Sigmoid colon (tissue), 7 donors: Measurements from ENCODE around the gene PTPRT. TPM values are rescaled to one million over a fixed set of nuclear protein-coding genes. Genes with fewer than 3 reads are reported as not detected.

Source experiments
- DNase-seq: peaks from one replicate; pipeline ENCODE4 v3.0.0-alpha.2; 2019
- H3K27ac ChIP-seq, 4 donors: fragments of 200-600 bp; sonication (generic); one replicate each; pipeline ENCODE4 v1.5.1; 2016 to 2019; ENCODE audit warnings: mild to moderate bottlenecking in 1 of 4
- H3K27me3 ChIP-seq, 3 donors: fragments of 200-600 bp; sonication (generic); one replicate each; pipeline ENCODE4 v1.5.1; 2019; ENCODE audit warnings: mild to moderate bottlenecking in 1 of 3
- H3K36me3 ChIP-seq, 4 donors: fragments of 200-600 bp; sonication (generic); one replicate each; pipeline ENCODE4 v1.5.1; 2016 to 2019
- H3K4me1 ChIP-seq, 4 donors: fragments of 200-600 bp; sonication (generic); one replicate each; pipeline ENCODE4 v1.5.1; 2017 to 2019
- H3K4me3 ChIP-seq, 4 donors: fragments of 200-600 bp; sonication (generic); one replicate each; pipeline ENCODE4 v1.5.1; 2017 to 2019; ENCODE audit warnings: mild to moderate bottlenecking in 2 of 4, moderate library complexity in 1 of 4
- H3K9me3 ChIP-seq, 4 donors: fragments of 200-600 bp in 3 of 4; sonication (generic) in 3 of 4; one replicate each; pipeline versions ENCODE4 v1.5.1 to v1.6.1; 2013 to 2019
- EP300 ChIP-seq, 4 donors: sonication (generic); formaldehyde crosslinking; IDR thresholded peaks; one replicate each; pipeline ENCODE4 v1.6.1; 2017; ENCODE audit warnings: antibody characterized with exemption in 4 of 4
- POLR2A ChIP-seq, 2 donors: fragments of 450-650 bp; IDR thresholded peaks; one replicate each; pipeline ENCODE4 v1.6.1; 2016; ENCODE audit warnings: antibody characterized with exemption in 2 of 2, mild to moderate bottlenecking in 2 of 2, moderate library complexity in 2 of 2
- POLR2AphosphoS5 ChIP-seq, 4 donors: sonication (generic); formaldehyde crosslinking; IDR thresholded peaks; one replicate each; pipeline ENCODE4 v1.6.1; 2017; ENCODE audit warnings: antibody characterized with exemption in 4 of 4
- WGBS, 2 donors: extraction: QIAGEN DNeasy Blood & Tissue Kit; methylation state at CpG; one replicate each; pipeline ENCODE4 v1.1.7; 2013; 5-methylcytosine and 5-hydroxymethylcytosine counted together
- intact Hi-C: fragments of 100-400 bp; cut with DNase I; formaldehyde crosslinking; loops from one replicate; pipeline ENCODE4 v1.15.1; 2023
- polyA plus RNA-seq, 3 donors: library from polyadenylated mRNA; stranded (reverse); fragments of 200-250 nt; gene quantifications; one replicate each; pipeline ENCODE4 v1.2.3, GENCODE V29; 2013
- total RNA-seq, 4 donors: library from RNA; depleted of rRNA; stranded (reverse); fragments of >200 nt; gene quantifications; one replicate each; pipeline ENCODE4 v1.1.0, GENCODE V29; 2016
- TF ChIP-seq, protein P1 (sequence below), 4 experiments: fragments of 450-650 bp in 3 of 4; fragments of 200-600 bp in 1 of 4; IDR thresholded peaks; one replicate each; pipeline ENCODE4 v1.5.1; 2016 to 2019; ENCODE audit warnings: antibody characterized with exemption in 4 of 4, mild to moderate bottlenecking in 3 of 4, moderate library complexity in 2 of 4
- donor health status: healthy with polysubstance abuse.
- donor health status: Bipolar disorder and iron deficiency.
- donor health status: healthy.

Gene PTPRT
- total and polyA plus RNA-seq, 7 donors = under 0.01 to 0.41 (median 0.12) TPM; not detected in 3

DNA sequence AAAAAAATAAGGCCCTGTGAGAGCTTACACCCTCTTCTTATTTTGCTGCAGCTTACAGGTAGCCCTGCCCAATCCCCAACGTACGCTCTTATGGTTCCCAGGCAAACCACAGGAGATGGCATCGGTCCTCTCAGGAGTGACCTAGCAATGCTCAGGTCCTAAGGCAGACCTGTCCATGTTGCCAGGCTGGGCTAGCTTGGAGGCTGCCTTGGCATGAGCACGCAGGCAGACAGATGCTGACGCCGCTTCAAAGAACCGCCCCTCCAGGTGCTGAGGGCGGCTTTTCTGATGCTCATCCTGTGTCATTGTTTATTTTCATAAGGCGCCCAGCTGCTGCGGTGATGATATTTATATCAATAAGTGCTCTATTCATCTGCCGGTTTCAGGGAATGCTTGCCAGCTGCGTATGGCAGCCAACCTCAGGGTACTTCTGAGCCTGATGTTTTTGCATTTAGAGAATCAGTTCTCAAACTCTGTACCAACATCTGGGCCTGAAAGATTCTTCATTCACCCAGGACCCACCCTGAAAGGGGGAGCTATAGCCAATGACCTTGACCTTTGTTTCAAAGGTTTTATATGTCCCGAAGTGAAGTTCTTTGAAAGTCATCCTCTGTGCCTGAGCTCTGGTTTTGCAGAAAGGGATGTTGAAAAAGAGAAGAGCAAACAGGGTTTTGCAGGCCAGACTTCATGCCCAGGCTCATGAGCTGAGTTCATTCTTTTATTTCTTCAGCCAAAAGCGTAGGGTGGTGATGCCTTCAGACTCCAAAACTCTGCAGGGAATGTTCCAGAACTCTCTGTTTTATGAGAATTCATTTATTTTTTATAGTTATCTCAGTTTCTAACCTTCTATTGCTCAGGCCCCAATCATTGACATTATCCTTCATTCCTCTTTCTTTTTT lies 1095.9 kb downstream of the PTPRT start:
- no peaks in the 10 kb centered on the region for H3K9me3 ChIP-seq
- H3K27ac ChIP-seq = no peak overlapping the region
- no peak overlapping the region for H3K4me3 ChIP-seq
- DNase-seq = no peak
- no peaks in the 10 kb centered on the region for H3K4me1 ChIP-seq
- no peaks in the 10 kb centered on the region for H3K27me3 ChIP-seq
- no peaks in the 10 kb centered on the region for H3K36me3 ChIP-seq
- intact Hi-C loops = no loop called here
- WGBS, 2 donors = 73% methylated on average over 14 of the region's 14 CpGs
- TF ChIP-seq EP300 (IDR thresholded peaks at IDR 0.05) (no peak), POLR2AphosphoS5 (IDR thresholded peaks at IDR 0.05) (no peak), POLR2A (IDR thresholded peaks at IDR 0.05) (no peak)
- TF ChIP-seq, protein P1, sequence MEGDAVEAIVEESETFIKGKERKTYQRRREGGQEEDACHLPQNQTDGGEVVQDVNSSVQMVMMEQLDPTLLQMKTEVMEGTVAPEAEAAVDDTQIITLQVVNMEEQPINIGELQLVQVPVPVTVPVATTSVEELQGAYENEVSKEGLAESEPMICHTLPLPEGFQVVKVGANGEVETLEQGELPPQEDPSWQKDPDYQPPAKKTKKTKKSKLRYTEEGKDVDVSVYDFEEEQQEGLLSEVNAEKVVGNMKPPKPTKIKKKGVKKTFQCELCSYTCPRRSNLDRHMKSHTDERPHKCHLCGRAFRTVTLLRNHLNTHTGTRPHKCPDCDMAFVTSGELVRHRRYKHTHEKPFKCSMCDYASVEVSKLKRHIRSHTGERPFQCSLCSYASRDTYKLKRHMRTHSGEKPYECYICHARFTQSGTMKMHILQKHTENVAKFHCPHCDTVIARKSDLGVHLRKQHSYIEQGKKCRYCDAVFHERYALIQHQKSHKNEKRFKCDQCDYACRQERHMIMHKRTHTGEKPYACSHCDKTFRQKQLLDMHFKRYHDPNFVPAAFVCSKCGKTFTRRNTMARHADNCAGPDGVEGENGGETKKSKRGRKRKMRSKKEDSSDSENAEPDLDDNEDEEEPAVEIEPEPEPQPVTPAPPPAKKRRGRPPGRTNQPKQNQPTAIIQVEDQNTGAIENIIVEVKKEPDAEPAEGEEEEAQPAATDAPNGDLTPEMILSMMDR (IDR thresholded peaks at IDR 0.05) = no peak

DNA sequence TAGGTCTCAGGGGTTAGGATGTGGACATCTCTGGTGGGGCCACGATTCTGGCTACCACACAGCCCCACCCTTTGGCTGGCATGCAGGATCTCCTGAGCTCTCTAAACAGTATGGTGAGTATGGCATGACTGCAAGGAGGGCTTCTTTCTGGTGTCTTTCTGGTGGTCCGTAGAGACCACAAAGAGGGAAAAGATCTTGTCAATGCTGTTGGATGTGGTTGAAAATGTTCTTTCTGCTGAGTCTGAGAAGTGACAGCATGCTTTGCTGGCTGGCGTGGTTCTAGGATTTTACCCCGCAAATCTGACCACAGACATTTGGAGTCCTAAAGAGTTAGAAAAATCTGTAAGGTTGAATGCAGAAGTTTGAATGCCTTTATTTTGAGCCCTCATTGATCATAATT lies 1096.7 kb downstream of the PTPRT start:
- H3K4me3 ChIP-seq = no peak overlapping the region
- intact Hi-C loops = no loop called here
- no peak for DNase-seq
- no peak overlapping the region for H3K27ac ChIP-seq
- TF ChIP-seq, protein P1 (IDR thresholded peaks at IDR 0.05) = no peak
- TF ChIP-seq POLR2A (IDR thresholded peaks at IDR 0.05) = no peak
- WGBS, 2 donors = 48 to 56% methylated on average over 4 of the region's 4 CpGs
- no peaks in the 10 kb centered on the region for H3K9me3 ChIP-seq
- H3K4me1 ChIP-seq = no peaks in the 10 kb centered on the region
- H3K36me3 ChIP-seq = no peaks in the 10 kb centered on the region
- H3K27me3 ChIP-seq = no peaks in the 10 kb centered on the region

DNA sequence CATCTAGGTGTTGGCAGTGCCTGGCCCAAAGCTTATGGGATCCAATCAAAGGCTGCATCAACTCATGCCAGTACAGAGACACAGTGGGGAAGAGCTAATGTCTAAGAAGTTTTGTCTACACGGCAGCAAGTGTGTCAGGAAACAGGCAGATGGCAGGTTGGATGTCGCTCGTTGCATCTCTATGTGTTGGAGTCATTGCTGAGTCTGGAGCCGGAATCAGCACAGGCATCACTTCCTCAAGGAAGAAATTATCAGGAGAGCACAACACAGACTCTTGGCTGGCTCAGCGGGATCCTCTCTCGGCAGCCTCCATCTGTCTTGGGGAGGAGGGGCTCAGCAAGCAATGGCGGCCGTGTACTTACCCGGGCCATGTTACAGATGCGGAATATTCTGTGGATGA lies 1104.3 kb downstream of the PTPRT start:
- Histone ChIP-seq H3K4me1 (no peaks in the 10 kb centered on the region), H3K27me3 (no peaks in the 10 kb centered on the region), H3K9me3 (no peaks in the 10 kb centered on the region), H3K36me3 (no peaks in the 10 kb centered on the region), H3K27ac (no peak overlapping the region), H3K4me3 (no peak overlapping the region)
- no peak for DNase-seq
- intact Hi-C loops = no loop called here
- 86 to 89% methylated on average over 10 of the region's 10 CpGs for WGBS, 2 donors
- TF ChIP-seq, protein P1 (IDR thresholded peaks at IDR 0.05) = no peak

DNA sequence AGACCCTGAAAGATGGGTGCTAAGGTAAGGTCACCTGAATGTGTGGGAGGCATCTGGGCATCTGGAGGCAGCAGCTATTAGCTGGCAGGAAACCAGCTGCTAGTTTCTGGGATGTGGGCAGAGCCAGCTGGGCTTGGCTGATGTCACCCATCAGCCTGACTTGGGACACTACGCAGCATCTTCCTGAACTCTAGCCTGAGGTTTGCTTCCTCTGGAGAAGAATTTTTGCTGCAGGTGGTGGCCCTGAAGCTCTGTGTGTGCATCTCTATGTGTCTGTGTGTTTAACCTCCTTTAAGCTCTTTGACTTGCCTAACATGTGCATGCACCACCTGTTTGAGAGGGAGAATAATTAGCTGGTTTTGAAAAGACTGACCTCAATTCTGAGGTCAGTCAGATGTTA lies 1106.4 kb downstream of the PTPRT start:
- no peaks in the 10 kb centered on the region for H3K27me3 ChIP-seq
- H3K27ac ChIP-seq = no peak overlapping the region
- H3K4me3 ChIP-seq = no peak overlapping the region
- H3K4me1 ChIP-seq = no peaks in the 10 kb centered on the region
- 50 to 78% methylated on average over 1 of the region's 1 CpG for WGBS, 2 donors
- intact Hi-C loops = no loop called here
- DNase-seq = no peak
- H3K36me3 ChIP-seq = no peaks in the 10 kb centered on the region
- no peaks in the 10 kb centered on the region for H3K9me3 ChIP-seq
- TF ChIP-seq POLR2A (IDR thresholded peaks at IDR 0.05) = no peak
- TF ChIP-seq EP300 (IDR thresholded peaks at IDR 0.05) = no peak
- TF ChIP-seq, protein P1 (IDR thresholded peaks at IDR 0.05) = no peak
- no peak for TF ChIP-seq POLR2AphosphoS5 (IDR thresholded peaks at IDR 0.05)

DNA sequence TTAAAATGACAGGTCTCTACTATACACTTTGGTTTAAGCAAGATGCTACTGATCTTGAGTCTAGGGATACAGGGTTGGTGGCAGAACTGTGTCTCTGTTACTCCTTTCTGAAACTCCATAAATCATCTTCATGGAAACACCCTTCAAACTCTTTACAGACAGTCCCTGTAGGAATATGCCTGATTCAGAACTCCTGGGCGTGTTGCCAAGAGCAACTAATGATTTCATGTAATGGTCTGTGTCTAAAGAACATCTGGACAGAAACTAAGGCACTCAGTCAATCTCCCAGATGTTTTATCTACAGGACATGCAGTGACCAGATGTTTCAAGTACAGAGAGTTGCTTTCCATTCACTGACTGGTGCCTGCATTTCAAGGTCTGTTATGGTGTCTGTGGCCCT lies 1107.1 kb downstream of the PTPRT start:
- Histone ChIP-seq H3K27ac (no peak overlapping the region), H3K27me3 (no peaks in the 10 kb centered on the region), H3K4me1 (no peaks in the 10 kb centered on the region), H3K4me3 (no peak overlapping the region), H3K9me3 (no peaks in the 10 kb centered on the region), H3K36me3 (no peaks in the 10 kb centered on the region)
- intact Hi-C loops = no loop called here
- 35 to 41% methylated on average over 1 of the region's 1 CpG for WGBS, 2 donors
- DNase-seq = no peak
- TF ChIP-seq EP300 (IDR thresholded peaks at IDR 0.05) (no peak), POLR2AphosphoS5 (IDR thresholded peaks at IDR 0.05) (no peak), POLR2A (IDR thresholded peaks at IDR 0.05) (no peak)
- TF ChIP-seq, protein P1 (IDR thresholded peaks at IDR 0.05) = no peak
